Measurements from ENCODE around the gene PRPS2.

Gene PRPS2

GRCh38 chrX:12843061-12843667 lies 52.0 kb downstream of the PRPS2 start:
- Mint-ChIP-seq H3K4me3 (peak overlapping the region in 1 of 2 donors; percentile 55), H3K9me3 (peaks cover 0 to 4% of the 10 kb centered on the region in 2 donors), H3K27me3 (peaks cover 0 to 3% of the 10 kb centered on the region in 2 donors), H3K27ac (peak overlapping the region; percentile 94), H3K4me1 (peaks cover 3 to 8% of the 10 kb centered on the region in 2 donors), H3K36me3 (no peaks in the 10 kb centered on the region)
- DNase-seq (no peak), ATAC-seq (replicated peaks) (peak; percentile 12 to 52)

GRCh38 chrX:12843668-12844279 lies 52.6 kb downstream of the PRPS2 start:
- H3K27ac Mint-ChIP-seq, result peak overlapping the region; percentile 94
- peaks cover 3 to 8% of the 10 kb centered on the region in 2 donors for H3K4me1 Mint-ChIP-seq
- no peaks in the 10 kb centered on the region for H3K36me3 Mint-ChIP-seq
- peak; percentile 89 to 90 for ATAC-seq (replicated peaks)
- H3K4me3 Mint-ChIP-seq, result peak overlapping the region; percentile 55 to 63
- H3K27me3 Mint-ChIP-seq, result peaks cover 0 to 4% of the 10 kb centered on the region in 2 donors
- DNase-seq, result no peak
- peaks cover 0 to 4% of the 10 kb centered on the region in 2 donors for H3K9me3 Mint-ChIP-seq

GRCh38 chrX:12844319-12844718 lies 53.1 kb downstream of the PRPS2 start:
- DNase-seq (no peak), ATAC-seq (replicated peaks) (peak; percentile 42 to 50)
- peaks cover 0 to 4% of the 10 kb centered on the region in 2 donors for H3K27me3 Mint-ChIP-seq
- peaks cover 0 to 6% of the 10 kb centered on the region in 2 donors for H3K9me3 Mint-ChIP-seq
- no peaks in the 10 kb centered on the region for H3K36me3 Mint-ChIP-seq
- H3K4me1 Mint-ChIP-seq, result peaks cover 3 to 8% of the 10 kb centered on the region in 2 donors
- no peak overlapping the region for H3K27ac Mint-ChIP-seq
- peak overlapping the region in 1 of 2 donors; percentile 63 for H3K4me3 Mint-ChIP-seq

- no peak for DNase-seq
- Mint-ChIP-seq H3K9me3 (peaks cover 2 to 13% of the 10 kb centered on the region in 2 donors), H3K27ac (no peak overlapping the region), H3K4me3 (no peak overlapping the region), H3K27me3 (peaks cover 0 to 7% of the 10 kb centered on the region in 2 donors), H3K4me1 (peaks cover 20 to 26% of the 10 kb centered on the region in 2 donors), H3K36me3 (peaks cover 0 to 12% of the 10 kb centered on the region in 2 donors)
- no peak for ATAC-seq (replicated peaks)
Measured at GRCh38 chrX:12865359-12865758, 74.1 kb downstream of the PRPS2 start.

- ATAC-seq (replicated peaks), result peak; percentile 52 to 68
- peak within 1 kb of the TSS; percentile 80 to 84 for H3K4me3 Mint-ChIP-seq
- H3K27ac Mint-ChIP-seq, result peak within 1 kb of the TSS; percentile 93
Measured at GRCh38 chrX:12866451-12867377, 75.5 kb downstream of the PRPS2 start, which contains the start of gene TLR7. TSS of gene TLR7 (plus strand) at chrX:12867072. CDS start at chrX:12867579, 507 bp downstream.

GRCh38 chrX:12867685-12868084 lies 76.5 kb downstream of the PRPS2 start:
- no peak for DNase-seq
- Mint-ChIP-seq H3K9me3 (peaks cover 2 to 11% of the 10 kb centered on the region in 2 donors), H3K27ac (peak overlapping the region; percentile 93), H3K27me3 (peaks cover 0 to 12% of the 10 kb centered on the region in 2 donors), H3K4me3 (peak overlapping the region; percentile 76 to 84), H3K36me3 (peaks cover 0 to 17% of the 10 kb centered on the region in 2 donors), H3K4me1 (peaks cover 30 to 41% of the 10 kb centered on the region in 2 donors)
- ATAC-seq (replicated peaks), result peak; percentile 47 to 51

More at GRCh38 chrX:12866451-12867377, 75.5 kb downstream of the PRPS2 start, which contains the start of gene TLR7:
- DNase-seq, result no peak
- peaks cover 0 to 7% of the 10 kb centered on the region in 2 donors for H3K27me3 Mint-ChIP-seq
- peaks cover 2 to 8% of the 10 kb centered on the region in 2 donors for H3K9me3 Mint-ChIP-seq
- H3K36me3 Mint-ChIP-seq, result peaks cover 0 to 12% of the 10 kb centered on the region in 2 donors
- peaks cover 23 to 32% of the 10 kb centered on the region in 2 donors for H3K4me1 Mint-ChIP-seq

GRCh38 chrX:12868747-12869146 lies 77.5 kb downstream of the PRPS2 start:
- peaks cover 4 to 14% of the 10 kb centered on the region in 2 donors for H3K36me3 Mint-ChIP-seq
- ATAC-seq (replicated peaks) (peak; percentile 60 to 63), DNase-seq (no peak)
- H3K27ac Mint-ChIP-seq, result peak overlapping the region; percentile 93
- peaks cover 35 to 47% of the 10 kb centered on the region in 2 donors for H3K4me1 Mint-ChIP-seq
- peaks cover 0 to 7% of the 10 kb centered on the region in 2 donors for H3K9me3 Mint-ChIP-seq
- peak overlapping the region; percentile 21 to 54 for H3K4me3 Mint-ChIP-seq
- H3K27me3 Mint-ChIP-seq, result peaks cover 0 to 12% of the 10 kb centered on the region in 2 donors

- Mint-ChIP-seq H3K27ac (peak overlapping the region; percentile 70), H3K36me3 (peaks cover 4 to 19% of the 10 kb centered on the region in 2 donors), H3K4me1 (peaks cover 39 to 50% of the 10 kb centered on the region in 2 donors), H3K9me3 (peaks cover 0 to 7% of the 10 kb centered on the region in 2 donors), H3K4me3 (peak overlapping the region; percentile 39 to 44), H3K27me3 (peaks cover 0 to 14% of the 10 kb centered on the region in 2 donors)
- no peak for ATAC-seq (replicated peaks)
- DNase-seq, result no peak
Measured at GRCh38 chrX:12871257-12871656, 80.0 kb downstream of the PRPS2 start.

- peaks cover 0 to 14% of the 10 kb centered on the region in 2 donors for H3K27me3 Mint-ChIP-seq
- H3K36me3 Mint-ChIP-seq, result peaks cover 4 to 19% of the 10 kb centered on the region in 2 donors
- ATAC-seq (replicated peaks) (no peak), DNase-seq (no peak)
- no peak overlapping the region for H3K4me3 Mint-ChIP-seq
- H3K4me1 Mint-ChIP-seq, result peaks cover 34 to 44% of the 10 kb centered on the region in 2 donors
- H3K9me3 Mint-ChIP-seq, result peaks cover 0 to 7% of the 10 kb centered on the region in 2 donors
- no peak overlapping the region for H3K27ac Mint-ChIP-seq
Measured at GRCh38 chrX:12872741-12873140, 81.5 kb downstream of the PRPS2 start.
